WTC11 (cell line): ENCODE results near the gene COX6B2. TPM values are rescaled to one million over a fixed set of nuclear protein-coding genes. Genes with fewer than 3 reads are reported as not detected.
A peak's percentile ranks its signal among the peaks of the same experiment; 100 is the strongest.

Source experiments
- ATAC-seq: fragments of 200-7000 bp; cut with Tn5 transposase; 2 replicates; pipeline ENCODE4 v1.10.0; 2021; ENCODE audit warnings: mild to moderate bottlenecking, moderate library complexity
- CTCF ChIA-PET: fragments of 300-600 bp; sonication (Branson Sonifier 250); formaldehyde crosslinking; loops from one replicate; lab custom pipeline; 2021; ENCODE audit warnings: antibody characterized with exemption; lab: Charles Lee
- POLR2A ChIA-PET: fragments of 350-600 bp; sonication (Branson Sonifier 250); formaldehyde crosslinking; loops from one replicate; lab custom pipeline; 2021; ENCODE audit warnings: antibody characterized with exemption; lab: Charles Lee
- DNase-seq: peaks from one replicate; pipeline ENCODE4 v3.0.0; 2021; ENCODE audit warnings: low spot score
- H3K27ac Mint-ChIP-seq: 2 replicates; pipeline ENCODE4 v1.8.0; 2021; ENCODE audit warnings: mixed read lengths
- H3K27me3 Mint-ChIP-seq: 2 replicates; pipeline ENCODE4 v1.8.0; 2021; ENCODE audit warnings: low read depth, mild to moderate bottlenecking, moderate library complexity, mixed read lengths
- H3K36me3 Mint-ChIP-seq: 2 replicates; pipeline ENCODE4 v1.8.0; 2021; ENCODE audit warnings: mixed read lengths
- H3K4me1 Mint-ChIP-seq: 2 replicates; pipeline ENCODE4 v1.8.0; 2022; ENCODE audit warnings: mixed read lengths
- H3K4me3 Mint-ChIP-seq: 2 replicates; pipeline ENCODE4 v1.8.0; 2021; ENCODE audit warnings: mild to moderate bottlenecking, moderate library complexity, mixed read lengths
- H3K9me3 Mint-ChIP-seq: 2 replicates; pipeline ENCODE4 v1.8.0; 2021; ENCODE audit warnings: mixed read lengths
- AR ChIP-seq: fragments of 250-450 bp; sonication (Bioruptor Pico); IDR thresholded peaks from 2 replicates; pipeline ENCODE4 v1.9.0; 2021; ENCODE audit warnings: mild to moderate bottlenecking
- ATF3 ChIP-seq: sonication (generic); formaldehyde crosslinking; conservative IDR thresholded peaks from 2 replicates; pipeline ENCODE4 v1.8.1; 2022; ENCODE audit warnings: mild to moderate bottlenecking, missing genetic modification reagents
- CREM ChIP-seq: sonication (generic); formaldehyde crosslinking; IDR thresholded peaks from 2 replicates; pipeline ENCODE4 v1.8.1; 2022; ENCODE audit warnings: mild to moderate bottlenecking, missing genetic modification reagents, moderate library complexity
- EMX1 ChIP-seq: fragments of 250-450 bp; sonication (Bioruptor Pico); IDR thresholded peaks from 2 replicates; pipeline ENCODE4 v1.8.0; 2021; ENCODE audit warnings: mild to moderate bottlenecking
- JUN ChIP-seq: sonication (generic); formaldehyde crosslinking; IDR thresholded peaks from 2 replicates; pipeline ENCODE4 v1.8.0; 2023; ENCODE audit warnings: mild to moderate bottlenecking, missing genetic modification reagents
- KAT7 ChIP-seq: sonication (generic); formaldehyde crosslinking; IDR thresholded peaks from 2 replicates; pipeline ENCODE4 v1.8.1; 2023; ENCODE audit warnings: missing genetic modification reagents, mild to moderate bottlenecking, borderline replicate concordance
- MAX ChIP-seq: sonication (generic); formaldehyde crosslinking; IDR thresholded peaks from 2 replicates; pipeline ENCODE4 v1.8.0; 2022; ENCODE audit warnings: mild to moderate bottlenecking, missing genetic modification reagents
- MLX ChIP-seq: sonication (generic); formaldehyde crosslinking; IDR thresholded peaks from 2 replicates; pipeline ENCODE4 v1.8.1; 2023; ENCODE audit warnings: mild to moderate bottlenecking, missing genetic modification reagents, moderate library complexity
- NFE2L1 ChIP-seq: sonication (generic); formaldehyde crosslinking; IDR thresholded peaks from 2 replicates; pipeline ENCODE4 v1.8.1; 2023; ENCODE audit warnings: missing genetic modification reagents
- NFYB ChIP-seq: sonication (generic); formaldehyde crosslinking; conservative IDR thresholded peaks from 2 replicates; pipeline ENCODE4 v1.8.0; 2022; ENCODE audit warnings: low read depth, missing genetic modification reagents
- RELA ChIP-seq: sonication (generic); formaldehyde crosslinking; IDR thresholded peaks from 2 replicates; pipeline ENCODE4 v1.8.1; 2022; ENCODE audit warnings: missing genetic modification reagents, mild to moderate bottlenecking, borderline replicate concordance
- RORB ChIP-seq: fragments of 250-450 bp; sonication (Bioruptor Pico); IDR thresholded peaks from 2 replicates; pipeline ENCODE4 v1.9.0; 2021; ENCODE audit warnings: mild to moderate bottlenecking
- SMAD3 ChIP-seq: sonication (generic); formaldehyde crosslinking; IDR thresholded peaks from 2 replicates; pipeline ENCODE4 v1.8.0; 2022; ENCODE audit warnings: missing genetic modification reagents, mild to moderate bottlenecking, borderline replicate concordance
- TEAD4 ChIP-seq: sonication (generic); formaldehyde crosslinking; IDR thresholded peaks from 2 replicates; pipeline ENCODE4 v1.8.0; 2022; ENCODE audit warnings: mild to moderate bottlenecking, missing genetic modification reagents
- USF2 ChIP-seq: sonication (generic); formaldehyde crosslinking; IDR thresholded peaks from 2 replicates; pipeline ENCODE4 v1.8.1; 2023; ENCODE audit warnings: mild to moderate bottlenecking, missing genetic modification reagents, moderate library complexity
- ZBTB21 ChIP-seq: sonication (generic); formaldehyde crosslinking; IDR thresholded peaks from 2 replicates; pipeline ENCODE4 v1.8.1; 2023; ENCODE audit warnings: mild to moderate bottlenecking, missing genetic modification reagents, borderline replicate concordance
- ZNF219 ChIP-seq: sonication (generic); formaldehyde crosslinking; IDR thresholded peaks from 2 replicates; pipeline ENCODE4 v1.8.0; 2023; ENCODE audit warnings: missing genetic modification reagents, mild to moderate bottlenecking, borderline replicate concordance
- ZNF416 ChIP-seq: fragments of 250-450 bp; sonication (Bioruptor Pico); IDR thresholded peaks from 2 replicates; pipeline ENCODE4 v1.9.0; 2021; ENCODE audit warnings: mild to moderate bottlenecking, inconsistent platforms
- ZNF423 ChIP-seq: fragments of 250-450 bp; sonication (Bioruptor Pico); IDR thresholded peaks from 2 replicates; pipeline ENCODE4 v2.1.2; 2022; ENCODE audit warnings: mild to moderate bottlenecking, moderate library complexity
- ZSCAN18 ChIP-seq: fragments of 250-450 bp; sonication (Bioruptor Pico); IDR thresholded peaks from 2 replicates; pipeline ENCODE4 v2.1.2; 2022; ENCODE audit warnings: mild to moderate bottlenecking, moderate library complexity
- total RNA-seq: library from RNA; stranded (reverse); gene quantifications from 3 replicates; pipeline ENCODE4 v1.2.3, GENCODE V29; 2021
- TF ChIP-seq, protein P1 (sequence below): sonication (generic); formaldehyde crosslinking; IDR thresholded peaks from 2 replicates; pipeline ENCODE4 v1.8.1; 2023; ENCODE audit warnings: mild to moderate bottlenecking, missing genetic modification reagents
- TF ChIP-seq, protein P2 (sequence below): sonication (generic); formaldehyde crosslinking; IDR thresholded peaks from 2 replicates; pipeline ENCODE4 v1.8.0; 2023; ENCODE audit warnings: mild to moderate bottlenecking, missing genetic modification reagents
- TF ChIP-seq, protein P3 (sequence below): sonication (generic); formaldehyde crosslinking; IDR thresholded peaks from 2 replicates; pipeline ENCODE4 v1.8.0; 2022; ENCODE audit warnings: mild to moderate bottlenecking, missing genetic modification reagents

Gene COX6B2
- total RNA-seq, 1 experiment from 2014 or later, result 4.3 TPM

DNA sequence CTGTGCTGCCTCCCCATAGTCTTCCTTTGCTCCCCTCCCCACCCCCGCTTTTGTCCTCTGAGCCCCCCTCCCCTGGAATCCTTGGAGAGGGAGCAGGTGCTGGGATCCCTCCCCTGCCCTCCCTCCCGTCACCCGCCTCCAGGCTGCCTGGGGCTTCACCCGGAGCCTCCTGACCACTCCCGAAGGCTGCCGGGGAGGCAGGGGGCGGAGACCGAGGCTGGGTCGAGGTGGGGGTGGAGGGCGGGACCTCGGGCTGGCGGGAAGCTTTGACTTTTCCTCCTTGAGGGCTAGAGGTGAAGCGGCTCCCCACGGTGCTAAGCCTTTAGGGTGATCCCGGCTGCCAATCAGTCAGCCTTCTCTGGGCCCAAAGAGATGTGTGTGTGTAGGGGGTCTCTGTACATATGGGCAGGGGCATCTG, 13.3 kb downstream of the COX6B2 start:
- Mint-ChIP-seq H3K27ac (peak overlapping the region; percentile 90), H3K4me1 (peaks cover 23% of the 10 kb centered on the region), H3K36me3 (peaks cover 28% of the 10 kb centered on the region), H3K4me3 (peak overlapping the region; percentile 83), H3K27me3 (peaks cover 17% of the 10 kb centered on the region), H3K9me3 (no peaks in the 10 kb centered on the region)
- ChIA-PET POLR2A (interaction anchor here (1.0 to 1.8 kb wide), 6 partner anchors 8 to 58 kb away, joined by 3 to 6 read pairs (median 4); partner anchors contain the start of gene TMEM238), CTCF (interaction anchor here (0.5 to 2.2 kb wide), 12 partner anchors 15 to 811 kb away, joined by 3 to 10 read pairs (median 4); partner anchors contain the start of genes DNAAF3, IL11 and TMEM238)
- ATAC-seq, result peak; percentile 3
- DNase-seq, result peak; percentile 83
- TF ChIP-seq, protein P1, sequence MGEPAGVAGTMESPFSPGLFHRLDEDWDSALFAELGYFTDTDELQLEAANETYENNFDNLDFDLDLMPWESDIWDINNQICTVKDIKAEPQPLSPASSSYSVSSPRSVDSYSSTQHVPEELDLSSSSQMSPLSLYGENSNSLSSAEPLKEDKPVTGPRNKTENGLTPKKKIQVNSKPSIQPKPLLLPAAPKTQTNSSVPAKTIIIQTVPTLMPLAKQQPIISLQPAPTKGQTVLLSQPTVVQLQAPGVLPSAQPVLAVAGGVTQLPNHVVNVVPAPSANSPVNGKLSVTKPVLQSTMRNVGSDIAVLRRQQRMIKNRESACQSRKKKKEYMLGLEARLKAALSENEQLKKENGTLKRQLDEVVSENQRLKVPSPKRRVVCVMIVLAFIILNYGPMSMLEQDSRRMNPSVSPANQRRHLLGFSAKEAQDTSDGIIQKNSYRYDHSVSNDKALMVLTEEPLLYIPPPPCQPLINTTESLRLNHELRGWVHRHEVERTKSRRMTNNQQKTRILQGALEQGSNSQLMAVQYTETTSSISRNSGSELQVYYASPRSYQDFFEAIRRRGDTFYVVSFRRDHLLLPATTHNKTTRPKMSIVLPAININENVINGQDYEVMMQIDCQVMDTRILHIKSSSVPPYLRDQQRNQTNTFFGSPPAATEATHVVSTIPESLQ (CRISPR knock-in tag), result no peak
- TF ChIP-seq ATF3 (CRISPR knock-in tag), result no peak
- TF ChIP-seq AR (CRISPR knock-in tag), result no peak
- no peak for TF ChIP-seq NFYB (CRISPR knock-in tag)
- TF ChIP-seq ZNF416 (CRISPR knock-in tag), result no peak
- TF ChIP-seq, protein P2, sequence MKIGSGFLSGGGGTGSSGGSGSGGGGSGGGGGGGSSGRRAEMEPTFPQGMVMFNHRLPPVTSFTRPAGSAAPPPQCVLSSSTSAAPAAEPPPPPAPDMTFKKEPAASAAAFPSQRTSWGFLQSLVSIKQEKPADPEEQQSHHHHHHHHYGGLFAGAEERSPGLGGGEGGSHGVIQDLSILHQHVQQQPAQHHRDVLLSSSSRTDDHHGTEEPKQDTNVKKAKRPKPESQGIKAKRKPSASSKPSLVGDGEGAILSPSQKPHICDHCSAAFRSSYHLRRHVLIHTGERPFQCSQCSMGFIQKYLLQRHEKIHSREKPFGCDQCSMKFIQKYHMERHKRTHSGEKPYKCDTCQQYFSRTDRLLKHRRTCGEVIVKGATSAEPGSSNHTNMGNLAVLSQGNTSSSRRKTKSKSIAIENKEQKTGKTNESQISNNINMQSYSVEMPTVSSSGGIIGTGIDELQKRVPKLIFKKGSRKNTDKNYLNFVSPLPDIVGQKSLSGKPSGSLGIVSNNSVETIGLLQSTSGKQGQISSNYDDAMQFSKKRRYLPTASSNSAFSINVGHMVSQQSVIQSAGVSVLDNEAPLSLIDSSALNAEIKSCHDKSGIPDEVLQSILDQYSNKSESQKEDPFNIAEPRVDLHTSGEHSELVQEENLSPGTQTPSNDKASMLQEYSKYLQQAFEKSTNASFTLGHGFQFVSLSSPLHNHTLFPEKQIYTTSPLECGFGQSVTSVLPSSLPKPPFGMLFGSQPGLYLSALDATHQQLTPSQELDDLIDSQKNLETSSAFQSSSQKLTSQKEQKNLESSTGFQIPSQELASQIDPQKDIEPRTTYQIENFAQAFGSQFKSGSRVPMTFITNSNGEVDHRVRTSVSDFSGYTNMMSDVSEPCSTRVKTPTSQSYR, result no peak
- no peak for TF ChIP-seq RELA
- TF ChIP-seq RORB (CRISPR knock-in tag), result no peak

DNA sequence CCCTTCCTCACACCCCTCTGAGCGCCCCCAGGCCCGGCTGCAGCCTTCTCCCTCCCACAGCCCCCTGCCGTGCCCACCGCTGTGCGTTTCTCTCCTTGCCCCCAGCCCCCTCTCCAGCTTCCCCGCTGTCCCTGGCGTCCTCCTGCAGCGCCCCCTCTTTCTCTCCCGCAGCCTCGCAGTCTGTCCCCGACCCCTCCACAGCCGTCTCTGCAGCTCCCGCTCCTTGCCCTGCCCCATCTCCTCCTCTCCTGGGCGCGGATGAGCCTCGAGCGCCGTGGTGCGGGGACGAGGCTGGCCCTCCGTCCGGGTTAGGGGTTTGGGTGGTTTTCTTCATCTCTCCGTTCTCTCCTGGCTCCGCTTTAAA, 13.8 kb downstream of the COX6B2 start:
- Mint-ChIP-seq H3K9me3 (no peaks in the 10 kb centered on the region), H3K27me3 (peaks cover 18% of the 10 kb centered on the region), H3K4me3 (peak overlapping the region; percentile 83), H3K4me1 (peaks cover 23% of the 10 kb centered on the region), H3K27ac (0 out of 2 replicates have a peak overlapping the region, but pooled peaks have one; percentile 85), H3K36me3 (peaks cover 28% of the 10 kb centered on the region)
- TF ChIP-seq KAT7 (CRISPR knock-in tag), result no peak
- TF ChIP-seq ZNF219 (CRISPR knock-in tag), result no peak
- TF ChIP-seq, protein P3, sequence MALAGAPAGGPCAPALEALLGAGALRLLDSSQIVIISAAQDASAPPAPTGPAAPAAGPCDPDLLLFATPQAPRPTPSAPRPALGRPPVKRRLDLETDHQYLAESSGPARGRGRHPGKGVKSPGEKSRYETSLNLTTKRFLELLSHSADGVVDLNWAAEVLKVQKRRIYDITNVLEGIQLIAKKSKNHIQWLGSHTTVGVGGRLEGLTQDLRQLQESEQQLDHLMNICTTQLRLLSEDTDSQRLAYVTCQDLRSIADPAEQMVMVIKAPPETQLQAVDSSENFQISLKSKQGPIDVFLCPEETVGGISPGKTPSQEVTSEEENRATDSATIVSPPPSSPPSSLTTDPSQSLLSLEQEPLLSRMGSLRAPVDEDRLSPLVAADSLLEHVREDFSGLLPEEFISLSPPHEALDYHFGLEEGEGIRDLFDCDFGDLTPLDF, result no peak
- TF ChIP-seq CREM (CRISPR knock-in tag), result no peak
- TF ChIP-seq SMAD3 (CRISPR knock-in tag), result no peak
- TF ChIP-seq ZNF423, result peak; percentile 95
- no peak for TF ChIP-seq NFE2L1
- TF ChIP-seq EMX1 (CRISPR knock-in tag), result no peak
- TF ChIP-seq MAX (CRISPR knock-in tag), result no peak
- TF ChIP-seq ZSCAN18 (CRISPR knock-in tag), result no peak
- no peak for TF ChIP-seq TEAD4
- no peak for TF ChIP-seq USF2 (CRISPR knock-in tag)
- no peak for TF ChIP-seq JUN (CRISPR knock-in tag)
- 0 out of 2 replicates have a peak, but pooled peaks have one; percentile 52 for TF ChIP-seq ZBTB21 (CRISPR knock-in tag)
- TF ChIP-seq MLX (CRISPR knock-in tag), result no peak
- CTCF ChIA-PET, result interaction anchor here (0.5 to 2.2 kb wide), 10 partner anchors 16 to 811 kb away, joined by 3 to 10 read pairs (median 5); partner anchors contain the start of genes IL11 and TMEM238
- POLR2A ChIA-PET, result interaction anchor here (0.6 to 1.8 kb wide), 7 partner anchors 8 to 67 kb away, joined by 3 to 6 read pairs (median 5); partner anchors contain the start of genes TMEM238 and UBE2S
- DNase-seq (peak; percentile 47), ATAC-seq (no peak)
